Esophagus muscularis mucosa (tissue), 4 donors: ENCODE data around the gene DDR2.

Experiments
- CTCF ChIP-seq, 3 experiments: fragments of 200-600 bp in 2 of 3; fragments of 450-650 bp in 1 of 3; sonication (generic) in 2 of 3; IDR thresholded peaks; one replicate each; pipeline ENCODE4 v1.5.1; 2017 to 2019; ENCODE audit warnings: antibody characterized with exemption in 3 of 3, mild to moderate bottlenecking in 2 of 3, moderate library complexity in 1 of 3
- EP300 ChIP-seq: sonication (generic); formaldehyde crosslinking; IDR thresholded peaks from one replicate; pipeline ENCODE4 v1.6.1; 2017; ENCODE audit warnings: antibody characterized with exemption
- POLR2AphosphoS5 ChIP-seq, 2 donors: sonication (generic); formaldehyde crosslinking; IDR thresholded peaks; one replicate each; pipeline ENCODE4 v1.6.1; 2017; ENCODE audit warnings: antibody characterized with exemption in 2 of 2

- TF ChIP-seq POLR2AphosphoS5 (IDR thresholded peaks at IDR 0.05) (no peak), CTCF (IDR thresholded peaks at IDR 0.05) (no peak), EP300 (no peak)
These were observed 78.1 kb downstream of the DDR2 start for GRCh38 chr1:162710345-162710744.
